DMS 273 (cell line): ENCODE measurements around the gene SLC37A1.

Source experiments
- DNase-seq: peaks from one replicate; lab custom pipeline; 2025; ENCODE audit not compliant: unreplicated experiment; lab: John Stamatoyannopoulos, UW

The SLC37A1 gene

DNA sequence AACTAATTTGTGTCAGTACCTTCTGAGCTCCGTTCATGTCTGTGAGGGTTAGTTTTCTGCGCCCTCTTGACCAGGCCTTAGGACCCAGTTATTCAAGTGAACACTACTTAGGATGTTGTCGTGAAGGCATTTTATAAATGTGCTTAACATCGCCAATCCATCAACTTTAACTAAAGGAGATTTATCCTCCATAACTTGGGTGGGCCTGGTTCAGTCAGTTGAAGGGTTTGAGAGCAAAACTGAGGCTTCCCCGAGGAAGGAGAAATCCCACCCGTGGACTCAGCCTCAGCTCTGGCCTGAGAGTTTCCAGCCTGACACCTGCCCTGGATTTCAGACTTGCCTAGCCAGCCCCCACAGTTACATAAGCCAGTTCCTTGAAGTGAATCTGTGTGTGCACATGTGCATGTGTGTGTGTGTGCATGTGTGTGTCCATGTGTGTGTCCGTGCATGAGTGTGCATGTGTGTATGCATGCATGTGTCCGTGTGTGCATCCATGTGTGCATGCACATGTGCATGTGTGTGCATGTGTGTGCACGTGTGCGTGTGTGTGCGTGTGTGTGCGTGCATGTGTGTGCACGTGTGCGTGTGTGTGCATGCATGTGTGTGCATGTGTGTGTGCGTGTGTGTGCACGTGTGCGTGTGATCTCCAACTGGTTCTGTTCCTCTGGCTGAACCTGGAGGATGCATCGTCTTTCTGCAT, 77.7 kb downstream of the SLC37A1 start:
- no peak for DNase-seq

DNA sequence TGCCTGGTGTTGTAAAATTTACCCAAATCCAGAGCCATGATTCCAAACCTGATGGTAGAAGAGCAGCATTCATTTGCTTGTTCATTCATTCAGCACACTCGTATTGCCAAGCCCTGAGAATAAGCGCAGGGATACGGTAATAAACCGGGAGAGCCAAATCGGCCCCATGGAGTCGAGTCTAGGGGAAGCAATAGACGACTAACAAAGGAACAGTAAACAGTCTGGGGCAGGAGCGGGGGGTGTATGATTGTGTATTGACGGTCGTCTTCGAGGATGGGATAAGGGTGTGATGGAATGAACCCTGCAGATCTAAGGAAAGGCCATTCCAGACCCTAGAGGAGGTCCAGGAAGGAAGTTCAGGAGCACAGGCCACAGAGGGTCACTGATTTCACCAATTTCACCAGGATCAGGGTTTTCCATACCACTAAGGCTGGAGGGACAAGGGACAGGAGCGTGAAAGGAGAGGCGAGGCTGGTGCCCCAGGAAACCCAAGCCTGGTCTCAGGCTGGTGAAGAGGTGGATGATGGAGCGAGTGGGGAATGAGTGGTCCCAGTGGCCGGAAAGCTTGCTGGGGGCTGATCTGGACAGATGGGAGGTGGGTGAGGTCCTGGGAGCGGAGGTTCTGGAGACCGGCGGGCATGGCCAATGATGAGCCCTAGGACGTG, 78.6 kb downstream of the SLC37A1 start:
- no peak for DNase-seq

DNA sequence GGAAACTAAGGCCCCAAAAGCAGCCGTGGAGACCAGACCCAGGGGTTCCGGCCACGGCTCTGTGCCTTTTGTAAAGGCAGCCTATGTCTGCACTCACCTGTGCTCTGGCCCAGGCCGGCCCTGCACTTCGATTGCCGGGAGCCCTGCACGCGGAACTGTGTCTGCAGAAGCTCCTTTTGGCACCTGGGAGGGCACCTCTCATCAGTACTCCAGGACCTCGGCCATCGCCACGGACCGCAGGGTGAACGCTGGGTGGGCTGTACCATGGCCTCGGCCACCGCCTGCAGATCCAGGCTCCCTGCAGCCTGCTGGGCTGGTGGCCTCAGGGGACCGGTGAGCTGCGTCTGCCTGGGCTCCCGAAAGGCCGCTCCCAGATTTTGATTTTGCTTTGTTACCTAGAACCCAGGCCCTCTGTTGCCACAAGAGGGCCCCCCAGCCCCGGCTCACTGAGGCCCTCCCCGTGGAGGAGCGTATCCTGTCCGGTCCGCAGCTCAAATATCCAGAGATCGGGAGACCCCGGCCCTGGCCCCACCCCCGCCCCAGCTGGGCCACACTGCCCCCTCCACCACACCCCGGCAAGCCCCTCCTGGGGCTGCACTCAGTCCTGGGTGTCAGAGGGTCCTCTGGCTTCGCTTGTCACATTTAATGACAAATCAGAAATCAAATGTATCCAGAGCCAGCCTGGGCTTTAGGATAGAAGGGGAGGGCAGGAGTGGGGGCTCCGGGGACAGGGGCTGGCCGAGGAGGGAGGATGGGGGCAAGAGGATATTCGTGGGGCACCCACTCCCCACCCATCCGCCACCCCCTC, 79.6 kb downstream of the SLC37A1 start:
- DNase-seq: peak; percentile 81

DNA sequence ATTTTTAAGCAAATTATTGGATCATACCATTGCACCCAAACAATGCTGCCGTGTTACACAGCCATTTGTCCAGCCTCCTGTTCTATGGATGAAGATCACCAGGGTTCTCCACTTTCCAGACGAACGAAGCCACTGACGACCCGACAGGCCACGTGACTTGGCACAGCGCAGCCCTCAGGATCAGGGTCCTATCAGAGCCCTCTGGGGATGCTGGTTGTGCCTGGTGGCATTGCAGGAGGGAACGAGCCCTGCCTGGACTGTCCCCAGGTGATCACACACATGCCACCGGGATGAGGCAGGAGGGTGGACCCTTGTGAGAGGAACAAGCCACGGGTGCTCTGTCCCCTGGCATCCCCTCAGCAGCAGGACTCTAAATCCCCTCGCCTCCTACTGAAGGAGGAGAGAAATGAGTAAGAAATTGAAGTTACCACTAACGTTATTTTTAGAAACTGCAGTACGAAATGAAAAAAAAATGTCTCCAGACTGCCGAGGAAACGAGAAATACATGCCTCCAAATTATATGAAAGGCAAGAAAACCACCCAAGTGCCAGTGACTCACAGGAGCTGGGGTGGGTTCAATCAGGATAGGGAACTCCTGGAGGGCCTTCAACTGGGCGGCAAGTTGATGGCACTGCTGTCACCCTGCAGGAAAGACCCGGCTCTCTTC, 81.1 kb downstream of the SLC37A1 start:
- DNase-seq: no peak

DNA sequence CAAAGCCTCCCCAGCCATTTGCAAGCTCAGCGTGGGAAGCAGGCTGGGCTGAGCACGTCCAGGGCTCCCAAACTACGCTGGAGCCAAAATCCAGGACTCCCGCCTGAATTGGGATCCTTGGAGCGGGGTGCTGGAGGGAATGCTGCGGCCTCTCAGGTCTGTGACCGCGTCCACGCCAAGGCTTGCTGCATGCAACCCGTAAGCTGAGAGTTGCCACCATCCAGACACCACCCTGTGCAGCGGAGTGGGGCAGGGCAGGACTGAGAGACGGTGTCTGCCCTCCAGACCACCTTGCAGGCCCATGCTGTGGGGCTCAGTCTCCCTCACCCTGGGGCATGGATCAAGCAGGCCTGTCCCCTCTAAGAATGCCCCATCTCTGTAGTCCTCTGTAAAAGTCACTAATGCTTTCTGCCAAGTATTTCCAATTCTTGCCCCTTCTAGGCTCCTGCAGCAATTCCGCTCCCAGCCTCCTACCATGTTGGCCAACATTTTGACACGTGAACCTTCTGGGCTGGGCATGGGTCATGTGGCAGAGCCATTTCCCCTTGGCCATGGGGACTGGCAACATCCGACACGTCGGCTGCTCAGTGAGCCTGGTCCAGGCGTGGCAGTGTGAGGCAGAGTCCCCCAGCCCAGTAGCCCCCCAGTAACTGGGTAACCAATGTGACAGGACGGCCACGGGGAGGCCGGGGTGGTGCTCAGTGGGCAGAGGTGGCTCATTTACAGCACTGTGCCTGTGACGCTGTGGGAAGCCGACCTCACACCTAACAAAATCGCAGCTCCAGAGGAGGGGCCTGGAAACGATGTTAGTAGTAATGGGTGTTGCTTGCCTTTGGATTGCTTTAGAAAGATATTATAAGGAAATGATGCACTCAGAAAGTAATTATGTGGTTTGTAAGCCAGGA, 81.9 kb downstream of the SLC37A1 start:
- DNase-seq: no peak

DNA sequence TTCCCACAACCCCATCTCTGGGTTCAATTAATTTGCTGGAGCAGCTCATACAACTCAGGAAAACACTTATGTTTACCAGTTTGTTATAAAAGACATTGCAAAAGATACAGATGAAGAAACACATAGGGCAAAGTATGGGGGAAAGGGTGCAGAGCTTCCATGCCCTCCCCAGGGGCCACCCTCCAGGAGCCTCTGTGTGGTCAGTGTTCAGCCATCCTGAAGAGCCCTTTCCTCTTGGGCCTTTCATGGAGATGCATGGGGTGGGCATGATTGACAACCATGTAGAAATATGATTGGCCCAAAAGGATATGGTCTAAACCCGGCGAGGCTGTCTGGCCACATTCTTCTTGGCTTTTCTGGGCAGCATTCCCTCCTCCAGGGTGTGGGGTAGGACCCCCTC, 83.0 kb downstream of the SLC37A1 start:
- DNase-seq: no peak

DNA sequence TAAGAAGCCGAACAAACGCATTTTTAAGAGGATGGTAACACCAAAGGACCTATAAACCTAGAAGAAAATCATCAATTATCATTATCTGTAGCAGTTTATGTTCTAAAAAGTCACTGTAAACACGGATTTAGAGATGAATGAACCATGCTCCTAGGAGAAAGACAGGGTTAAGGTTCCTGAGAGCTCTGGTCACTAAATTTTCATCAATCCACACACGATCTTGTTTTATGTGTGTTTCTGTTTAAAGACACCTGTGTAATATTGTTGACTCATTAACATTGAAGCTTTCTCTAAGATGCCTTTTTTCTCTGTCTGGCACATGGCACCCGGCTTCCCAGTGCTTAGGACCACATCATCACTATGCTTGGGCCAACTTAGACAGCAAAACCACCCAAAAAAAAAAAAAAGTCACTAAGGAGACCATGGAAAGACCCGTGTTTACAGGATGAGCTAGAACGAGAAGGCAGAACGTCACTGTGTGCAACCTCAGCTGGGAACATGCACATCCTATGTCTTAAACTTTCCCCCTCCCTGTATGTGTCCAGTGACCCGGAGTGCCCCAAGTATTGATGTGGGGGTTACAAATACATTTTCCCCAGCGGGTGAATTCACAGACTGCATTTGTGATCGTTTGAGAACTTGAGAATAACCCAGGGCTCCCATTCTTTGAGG, 84.0 kb downstream of the SLC37A1 start:
- no peak for DNase-seq

DNA sequence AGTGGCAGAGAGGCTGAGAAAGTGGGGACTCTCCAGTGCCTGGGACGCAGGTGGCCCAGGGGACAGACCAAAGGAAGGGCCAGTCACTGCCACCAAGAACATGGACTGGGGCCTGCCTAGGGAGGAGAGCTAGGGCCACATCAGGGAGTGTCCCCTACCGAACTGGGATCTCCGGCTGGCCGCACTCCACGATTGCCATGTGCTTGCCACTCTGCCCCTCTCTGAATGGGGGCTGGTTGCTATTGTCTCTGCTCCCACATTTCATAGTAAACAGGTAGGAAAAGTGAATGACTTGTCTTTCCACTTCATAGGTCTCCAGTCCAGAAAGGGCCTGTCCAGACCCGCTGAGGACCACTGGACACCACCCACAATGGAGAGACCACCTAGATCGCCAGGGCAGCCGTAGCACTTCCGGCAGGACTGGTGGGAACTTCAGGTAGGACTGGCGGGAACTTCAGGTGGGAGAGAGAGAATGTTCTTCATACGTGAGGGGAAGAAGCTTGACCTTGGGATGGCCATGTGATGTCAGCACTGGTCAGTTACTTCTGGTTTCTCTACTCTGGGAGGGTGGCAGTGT, 84.6 kb downstream of the SLC37A1 start:
- no peak for DNase-seq

DNA sequence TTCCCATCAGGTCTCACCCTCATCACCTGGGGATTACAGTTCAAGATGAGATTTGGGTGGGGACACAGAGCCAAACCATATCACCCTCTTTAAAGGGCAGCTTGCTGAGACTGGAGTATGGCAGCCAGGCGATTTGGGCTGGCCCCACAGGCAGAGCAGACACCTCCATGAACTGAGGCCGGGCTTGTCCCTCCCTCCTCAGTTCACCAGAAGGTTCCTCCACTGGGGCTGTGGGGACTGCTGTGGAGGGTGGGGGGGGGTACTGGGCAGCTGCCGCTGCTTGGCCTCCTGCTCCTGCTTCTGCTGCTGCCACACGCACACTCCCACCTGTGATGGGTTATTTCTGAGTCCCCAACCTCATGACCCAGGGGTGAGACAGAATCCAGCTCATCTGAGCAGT, 85.8 kb downstream of the SLC37A1 start:
- DNase-seq: no peak

DNA sequence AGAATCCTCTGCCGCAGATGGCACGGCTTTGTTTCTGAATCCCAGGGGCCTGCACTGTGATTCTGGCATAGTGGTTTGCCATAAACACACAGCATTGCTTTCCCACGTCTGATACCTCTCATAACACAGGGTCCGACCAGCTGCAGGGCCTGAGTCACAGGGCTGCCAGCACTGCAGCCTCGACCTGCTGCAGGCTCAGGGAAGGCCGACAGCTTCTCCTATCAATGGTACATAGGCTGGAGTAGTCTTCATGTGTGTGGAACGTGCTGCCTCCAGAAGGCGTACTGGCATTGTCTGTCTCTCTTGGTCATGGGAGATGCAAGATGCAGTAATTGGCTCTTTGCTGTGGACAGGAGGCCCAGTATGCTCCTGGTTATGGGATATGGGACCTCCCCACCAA, 86.3 kb downstream of the SLC37A1 start:
- DNase-seq: no peak

DNA sequence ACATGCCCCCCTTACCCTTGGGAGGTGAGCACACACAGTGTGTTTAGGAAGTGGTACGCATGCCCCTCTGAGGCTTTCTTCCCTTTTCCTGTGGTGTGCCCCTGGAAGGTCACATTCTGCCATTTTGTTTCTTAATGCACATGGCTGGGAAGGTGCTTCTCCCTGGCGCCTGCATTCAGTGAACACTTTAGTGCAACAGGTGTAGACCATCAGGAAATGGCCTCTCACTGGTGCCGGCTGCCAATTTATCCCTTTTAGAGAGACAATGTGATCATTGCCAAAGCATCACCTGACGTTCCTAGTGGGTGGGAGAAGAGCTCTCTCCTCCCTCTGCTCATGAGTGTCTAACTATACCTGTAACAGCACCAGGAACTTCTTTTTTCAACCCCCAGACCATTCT, 88.0 kb downstream of the SLC37A1 start:
- DNase-seq: no peak

DNA sequence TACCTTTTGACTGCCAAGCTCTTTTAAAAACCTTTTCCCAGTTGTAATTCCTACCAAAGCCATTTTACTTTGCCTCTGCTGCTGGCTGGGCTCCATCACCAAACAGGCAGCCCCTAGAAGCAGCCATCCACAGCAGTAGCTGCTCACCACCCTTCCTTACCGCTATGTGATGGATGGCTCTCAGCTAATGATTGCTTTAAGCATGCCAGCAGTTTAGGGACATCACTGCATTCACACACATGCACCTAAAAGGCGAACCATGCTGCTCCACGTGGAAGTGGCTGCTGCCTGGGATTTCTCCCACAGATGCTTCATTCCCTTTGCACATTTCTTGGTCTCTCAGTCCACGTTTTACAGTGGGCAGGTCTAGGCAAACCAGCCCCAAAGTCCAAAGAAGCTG, 93.5 kb downstream of the SLC37A1 start:
- no peak for DNase-seq

DNA sequence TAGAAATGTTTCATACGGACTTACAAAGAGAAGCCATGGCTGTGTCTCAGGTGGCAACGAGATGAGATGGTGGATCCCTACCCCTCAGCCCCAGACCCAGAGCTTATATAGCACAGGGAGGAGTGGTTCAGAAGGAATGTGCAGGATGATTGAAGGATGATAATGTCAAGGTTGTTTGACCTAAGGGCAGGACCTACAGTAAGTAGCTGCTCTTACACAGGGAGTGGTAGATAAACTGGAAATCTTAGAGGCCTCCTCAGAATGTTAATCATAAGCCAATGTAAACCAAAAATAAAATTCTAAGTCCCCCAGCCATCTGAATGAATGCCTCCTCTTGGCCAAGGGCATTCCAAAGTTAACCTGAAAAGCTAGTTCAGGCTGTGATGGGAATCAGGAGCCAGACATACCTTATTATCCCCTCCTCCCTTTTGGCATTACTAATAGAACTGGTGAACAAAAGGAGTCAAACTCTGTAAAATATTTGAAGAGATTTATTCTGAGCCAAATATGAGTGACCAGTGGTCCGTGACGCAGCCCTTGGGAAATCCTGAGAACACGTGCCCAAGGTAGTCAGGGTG, 94.0 kb downstream of the SLC37A1 start:
- DNase-seq: no peak

DNA sequence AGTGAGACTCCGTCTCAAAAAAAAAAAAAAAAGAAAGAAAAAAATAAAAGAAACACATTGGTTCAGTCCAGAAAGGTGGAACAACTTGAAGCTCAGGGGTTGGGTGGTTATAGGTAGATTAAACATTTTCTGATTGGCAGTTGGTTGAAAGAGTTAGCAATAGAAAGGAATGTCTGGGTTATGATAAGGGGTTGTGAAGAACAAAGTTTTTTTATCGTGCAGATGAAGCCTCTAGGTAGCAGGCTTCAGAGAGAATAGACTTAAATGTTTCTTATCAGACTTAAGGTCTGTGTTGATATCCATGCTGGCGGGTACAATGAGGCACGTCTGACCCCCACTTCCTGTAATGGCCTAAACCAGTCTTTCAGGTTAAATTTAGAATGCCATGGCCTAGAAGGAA, 94.8 kb downstream of the SLC37A1 start:
- DNase-seq: no peak

DNA sequence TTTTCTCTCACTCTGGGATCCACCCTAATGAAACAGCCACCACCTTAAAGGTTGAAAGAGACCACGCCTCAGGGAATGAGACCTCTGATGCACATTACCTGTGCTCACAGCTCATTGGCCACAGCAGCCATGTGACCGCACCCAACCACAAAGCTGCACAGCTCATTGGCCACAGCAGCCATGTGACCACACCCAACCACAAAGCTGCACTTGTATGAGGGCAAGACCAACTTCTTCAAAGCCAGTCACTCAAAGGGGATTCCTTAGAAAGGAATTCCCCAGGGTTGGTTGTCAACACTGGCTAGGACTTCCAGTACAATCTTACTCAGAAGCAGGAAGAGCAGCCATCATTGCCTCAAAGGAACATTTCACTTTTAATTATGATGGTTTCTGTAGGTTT, 96.2 kb downstream of the SLC37A1 start:
- DNase-seq: no peak

DNA sequence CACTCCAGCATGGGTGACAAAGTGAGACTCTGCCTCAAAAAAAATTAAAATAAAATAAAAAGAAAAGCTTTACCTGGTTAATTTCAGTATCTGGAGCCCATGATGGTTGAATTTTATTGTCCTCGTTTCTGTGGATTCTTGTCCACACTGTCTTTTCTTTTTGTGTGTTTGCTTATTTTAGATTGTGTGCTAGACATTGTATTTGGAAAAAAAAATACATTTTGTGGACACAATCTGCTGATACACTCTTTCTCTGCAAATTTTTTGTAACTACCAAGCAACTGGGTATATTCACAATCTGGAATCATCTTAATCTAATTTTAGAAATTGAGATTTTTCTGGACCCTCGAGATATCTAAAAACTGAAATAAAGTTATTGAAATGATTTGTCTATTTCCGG, 98.2 kb downstream of the SLC37A1 start:
- DNase-seq: no peak

DNA sequence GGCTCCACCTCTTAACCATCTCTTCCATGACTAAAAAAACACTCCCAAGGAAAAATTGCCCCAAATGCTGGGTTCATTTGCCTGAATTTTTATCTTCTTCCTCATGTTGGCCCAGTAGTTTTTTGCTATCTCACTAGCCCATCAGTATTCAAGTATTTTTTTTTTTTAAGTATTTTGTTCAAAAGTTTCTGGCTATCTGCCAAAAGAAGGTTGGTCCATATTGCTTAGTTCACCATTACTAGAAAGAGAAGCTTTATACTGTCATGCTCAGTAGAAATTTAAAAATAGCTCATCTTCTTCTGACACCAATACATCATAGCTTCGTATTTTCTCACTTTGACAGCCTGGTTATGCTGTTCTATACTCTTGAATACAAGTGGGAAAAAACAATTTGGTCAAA, 98.7 kb downstream of the SLC37A1 start:
- DNase-seq: no peak

DNA sequence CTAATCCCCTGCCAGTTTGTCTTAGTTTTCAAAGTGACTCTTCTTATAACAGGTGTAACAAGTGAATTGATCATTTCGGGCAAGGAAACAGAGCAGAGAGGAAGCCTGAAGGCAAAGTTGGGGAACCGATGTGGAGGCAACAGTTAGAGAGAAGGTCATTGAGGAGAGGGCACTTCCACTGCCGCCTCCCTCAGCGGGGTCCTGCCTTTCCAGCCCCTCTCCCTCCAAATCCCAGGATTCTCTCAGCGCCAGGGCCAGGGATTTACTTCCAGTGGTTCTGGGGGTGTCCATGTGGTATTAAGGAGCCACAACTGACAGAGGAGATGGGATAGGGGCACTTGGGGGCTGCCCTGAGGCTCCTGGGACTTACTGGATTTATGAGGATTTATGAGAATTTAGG, 100.1 kb downstream of the SLC37A1 start:
- DNase-seq: no peak

DNA sequence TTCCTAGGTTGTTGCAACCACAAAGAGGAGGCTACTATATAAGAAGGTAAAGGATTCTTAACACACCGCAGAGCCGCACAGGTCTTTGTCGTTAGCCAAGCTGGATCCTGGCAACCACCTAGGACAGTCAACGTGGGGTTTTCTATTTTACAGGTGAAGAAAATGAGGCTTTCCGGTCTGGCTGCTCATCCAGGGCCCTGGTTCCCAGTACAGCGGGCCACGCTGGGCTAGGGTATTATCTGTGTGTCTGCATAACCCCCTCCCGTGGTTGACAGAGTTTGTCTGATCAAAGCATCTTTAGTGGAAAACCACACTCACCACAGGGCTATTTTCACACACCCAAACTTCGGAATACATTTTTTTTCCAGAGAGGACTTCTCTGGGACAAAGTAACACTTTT, 100.7 kb downstream of the SLC37A1 start:
- no peak for DNase-seq
